H9 (cell line): Measurements from ENCODE around the gene PTPN23. TPM values are rescaled to one million over a fixed set of nuclear protein-coding genes. Genes with fewer than 3 reads are reported as not detected.

ENCODE experiments used
- DNase-seq: peaks from one replicate; pipeline ENCODE4 v3.0.0-alpha.2; 2017
- H2AFZ ChIP-seq: one replicate; pipeline ENCODE4 v1.6.1; 2013; ENCODE audit warnings: mild to moderate bottlenecking, low read length, control low read depth, moderate library complexity
- H2AK5ac ChIP-seq: 2 replicates; pipeline ENCODE4 v1.6.1; 2013; ENCODE audit warnings: low read length, control low read depth, mixed read lengths; ENCODE audit not compliant: insufficient read length
- H2BK120ac ChIP-seq: one replicate; pipeline ENCODE4 v1.6.1; 2013; ENCODE audit warnings: low read depth, mild to moderate bottlenecking, low read length, control low read depth, inconsistent platforms; ENCODE audit not compliant: poor library complexity, severe bottlenecking
- H2BK12ac ChIP-seq: 2 replicates; pipeline ENCODE4 v1.6.1; 2013; ENCODE audit warnings: low read length, control low read depth, mixed read lengths, low read depth; ENCODE audit not compliant: insufficient read length
- H2BK15ac ChIP-seq: 2 replicates; pipeline ENCODE4 v1.6.1; 2013; ENCODE audit warnings: low read depth, low read length, control low read depth
- H2BK20ac ChIP-seq: one replicate; pipeline ENCODE4 v1.6.1; 2013; ENCODE audit warnings: low read depth, mild to moderate bottlenecking, low read length, control low read depth, inconsistent platforms; ENCODE audit not compliant: poor library complexity, severe bottlenecking
- H2BK5ac ChIP-seq: 2 replicates; pipeline ENCODE4 v1.6.1; 2013; ENCODE audit warnings: low read length, control low read depth, mixed read lengths; ENCODE audit not compliant: insufficient read length
- H3K14ac ChIP-seq: 2 replicates; pipeline ENCODE4 v1.6.1; 2013; ENCODE audit warnings: low read length, control low read depth; ENCODE audit not compliant: insufficient read depth
- H3K18ac ChIP-seq: 2 replicates; pipeline ENCODE4 v1.6.1; 2013; ENCODE audit warnings: low read depth, mild to moderate bottlenecking, mixed read lengths, low read length, control low read depth; ENCODE audit not compliant: insufficient read length
- H3K23ac ChIP-seq: 2 replicates; pipeline ENCODE4 v1.6.1; 2013; ENCODE audit warnings: low read length, control low read depth, mixed read lengths, low read depth; ENCODE audit not compliant: insufficient read length
- H3K23me2 ChIP-seq: 2 replicates; pipeline ENCODE4 v1.6.1; 2013; ENCODE audit warnings: low read depth, mild to moderate bottlenecking, mixed read lengths, low read length, control low read depth; ENCODE audit not compliant: insufficient read length, poor library complexity, severe bottlenecking
- H3K27ac ChIP-seq: 2 replicates; pipeline ENCODE4 v1.5.1; 2013; ENCODE audit warnings: low read length, control low read depth, mixed read lengths, low read depth; ENCODE audit not compliant: insufficient read length
- H3K27me3 ChIP-seq: 2 replicates; pipeline ENCODE4 v1.6.1; 2013; ENCODE audit warnings: low read length, control low read depth, inconsistent platforms; ENCODE audit not compliant: insufficient read depth
- H3K4ac ChIP-seq: 2 replicates; pipeline ENCODE4 v1.6.1; 2013; ENCODE audit warnings: low read depth, mild to moderate bottlenecking, control low read depth, inconsistent platforms, low read length, moderate library complexity
- H3K4me1 ChIP-seq: 2 replicates; pipeline ENCODE4 v1.6.1; 2013; ENCODE audit warnings: low read length, control low read depth, inconsistent platforms; ENCODE audit not compliant: insufficient read depth
- H3K4me2 ChIP-seq: 2 replicates; pipeline ENCODE4 v1.6.1; 2013; ENCODE audit warnings: low read length, control low read depth, mixed read lengths; ENCODE audit not compliant: insufficient read length, insufficient read depth
- H3K56ac ChIP-seq: 2 replicates; pipeline ENCODE4 v1.6.1; 2013; ENCODE audit warnings: low read depth, mild to moderate bottlenecking, mixed read lengths, low read length, control low read depth; ENCODE audit not compliant: insufficient read length
- H3K79me1 ChIP-seq: 2 replicates; pipeline ENCODE4 v1.6.1; 2013; ENCODE audit warnings: low read depth, mild to moderate bottlenecking, moderate library complexity, low read length, control low read depth, inconsistent platforms; ENCODE audit not compliant: insufficient read depth, poor library complexity, severe bottlenecking
- H3K79me2 ChIP-seq: 2 replicates; pipeline ENCODE4 v1.6.1; 2013; ENCODE audit warnings: low read length, control low read depth, inconsistent platforms; ENCODE audit not compliant: insufficient read depth
- H3K9ac ChIP-seq: 2 replicates; pipeline ENCODE4 v1.6.1; 2013; ENCODE audit warnings: low read length, control low read depth, mixed read lengths; ENCODE audit not compliant: insufficient read length; ENCODE audit errors: extremely low read depth
- H3K9me3 ChIP-seq: one replicate; pipeline ENCODE4 v1.6.1; 2013; ENCODE audit warnings: low read depth, low read length, inconsistent platforms; ENCODE audit not compliant: control insufficient read depth
- H3T11ph ChIP-seq: one replicate; pipeline ENCODE4 v1.6.1; 2013; ENCODE audit warnings: mild to moderate bottlenecking, low read length, control low read depth, inconsistent platforms
- H4K20me1 ChIP-seq: one replicate; pipeline ENCODE4 v1.6.1; 2013; ENCODE audit not compliant: control insufficient read depth, insufficient read length, insufficient read depth
- H4K5ac ChIP-seq: 2 replicates; pipeline ENCODE4 v1.6.1; 2013; ENCODE audit warnings: low read depth, mild to moderate bottlenecking, mixed read lengths, low read length, control low read depth; ENCODE audit not compliant: insufficient read length
- H4K8ac ChIP-seq: replicated peaks from 2 replicates; pipeline ENCODE4 v1.6.1; 2013; ENCODE audit warnings: low read length, control low read depth, mixed read lengths, low read depth; ENCODE audit not compliant: insufficient read length
- H4K91ac ChIP-seq: 2 replicates; pipeline ENCODE4 v1.6.1; 2013; ENCODE audit warnings: low read depth, mild to moderate bottlenecking, moderate library complexity, mixed read lengths, low read length, control low read depth; ENCODE audit not compliant: insufficient read length
- H3K27ac Mint-ChIP-seq, 3 experiments: 2 replicates in 2 of 3; 3 replicates in 1 of 3; pipeline ENCODE4 v1.8.0; 2020 to 2021; ENCODE audit warnings: mixed read lengths in 3 of 3, mild to moderate bottlenecking in 1 of 3, moderate library complexity in 1 of 3
- H3K27me3 Mint-ChIP-seq: 2 replicates; pipeline ENCODE4 v1.8.0; 2021; ENCODE audit warnings: low read depth, mild to moderate bottlenecking, moderate library complexity, mixed read lengths
- H3K36me3 Mint-ChIP-seq, 3 experiments: 2 replicates in 2 of 3; 3 replicates in 1 of 3; pipeline ENCODE4 v1.8.0; 2020 to 2021; ENCODE audit warnings: low read depth in 3 of 3, mixed read lengths in 3 of 3; ENCODE audit not compliant: insufficient read depth in 1 of 3
- H3K4me1 Mint-ChIP-seq, 2 experiments: 2 replicates each; pipeline ENCODE4 v1.8.0; 2020; ENCODE audit warnings: mixed read lengths in 2 of 2
- H3K4me3 Mint-ChIP-seq, 2 experiments: 2 replicates in 1 of 2; 3 replicates in 1 of 2; pipeline ENCODE4 v1.8.0; 2020 to 2021; ENCODE audit warnings: mild to moderate bottlenecking in 2 of 2, mixed read lengths in 2 of 2, moderate library complexity in 1 of 2
- H3K9me3 Mint-ChIP-seq, 2 experiments: 2 replicates in 1 of 2; 3 replicates in 1 of 2; pipeline ENCODE4 v1.8.0; 2020; ENCODE audit warnings: mild to moderate bottlenecking in 2 of 2, mixed read lengths in 2 of 2, moderate library complexity in 1 of 2
- WGBS: extraction: QIAGEN DNeasy Blood & Tissue Kit; methylation state at CpG from one replicate; pipeline ENCODE4 v1.1.7; 2013; ENCODE audit warnings: missing lambda C conversion rate, low lambda C conversion rate, mixed read lengths; ENCODE audit not compliant: insufficient read length; ENCODE audit errors: extremely low coverage; 5-methylcytosine and 5-hydroxymethylcytosine counted together
- total RNA-seq: library from RNA; stranded (reverse); gene quantifications from 2 replicates; pipeline ENCODE4 v1.2.1, GENCODE V29; 2021
- TF ChIP-seq, protein P1 (sequence below): fragments of 200-600 bp; sonication (generic); conservative IDR thresholded peaks from 3 replicates; pipeline ENCODE4 v1.8.0; 2021; ENCODE audit warnings: antibody characterized with exemption, mild to moderate bottlenecking

The PTPN23 gene
- total RNA-seq, 1 experiment from 2014 or later: 42.2 TPM

GRCh38 chr3:47444103-47444502, 63.3 kb downstream of the PTPN23 start:
- Mint-ChIP-seq H3K36me3 (peaks cover 14 to 45% (median 36%) of the 10 kb centered on the region in 3 experiments), H3K4me1 (peaks cover 13 to 14% of the 10 kb centered on the region in 2 experiments), H3K4me3 (no peak overlapping the region), H3K27ac (peak overlapping the region in 2 of 3 experiments; percentile 80 to 84; a peak in 4 of 7 replicates), H3K27me3 (no peaks in the 10 kb centered on the region), H3K9me3 (no peaks in the 10 kb centered on the region)
- H2AFZ ChIP-seq: no peak overlapping the region
- no peaks in the 10 kb centered on the region for H3K27me3 ChIP-seq
- H3K18ac ChIP-seq: no peak overlapping the region
- WGBS: no CpG with 5 or more reads among the region's 5 CpGs
- H3K27ac ChIP-seq: no peak overlapping the region
- no peak overlapping the region for H4K91ac ChIP-seq
- no peak overlapping the region for H2AK5ac ChIP-seq
- H2BK20ac ChIP-seq: no peak overlapping the region
- H4K20me1 ChIP-seq: peaks cover 3% of the 10 kb centered on the region
- no peak for DNase-seq
- H3K4me2 ChIP-seq: no peak overlapping the region
- no peaks in the 10 kb centered on the region; the same call in 1 of the 2 replicates for H3K79me2 ChIP-seq
- H2BK5ac ChIP-seq: no peak overlapping the region
- H3K9ac ChIP-seq: no peak overlapping the region
- no peak overlapping the region for H2BK120ac ChIP-seq
- H3K9me3 ChIP-seq: no peaks in the 10 kb centered on the region
- H2BK15ac ChIP-seq: no peak overlapping the region
- H3K14ac ChIP-seq: no peak overlapping the region
- H2BK12ac ChIP-seq: no peak overlapping the region
- H3K23me2 ChIP-seq: no peaks in the 10 kb centered on the region
- H3K56ac ChIP-seq: no peak overlapping the region
- H3K23ac ChIP-seq: no peak overlapping the region
- no peak overlapping the region for H4K8ac ChIP-seq
- H3T11ph ChIP-seq: no peak overlapping the region
- H3K79me1 ChIP-seq: peaks cover 3% of the 10 kb centered on the region
- H3K4me1 ChIP-seq: no peaks in the 10 kb centered on the region
- no peak overlapping the region for H3K4ac ChIP-seq
- TF ChIP-seq, protein P1, sequence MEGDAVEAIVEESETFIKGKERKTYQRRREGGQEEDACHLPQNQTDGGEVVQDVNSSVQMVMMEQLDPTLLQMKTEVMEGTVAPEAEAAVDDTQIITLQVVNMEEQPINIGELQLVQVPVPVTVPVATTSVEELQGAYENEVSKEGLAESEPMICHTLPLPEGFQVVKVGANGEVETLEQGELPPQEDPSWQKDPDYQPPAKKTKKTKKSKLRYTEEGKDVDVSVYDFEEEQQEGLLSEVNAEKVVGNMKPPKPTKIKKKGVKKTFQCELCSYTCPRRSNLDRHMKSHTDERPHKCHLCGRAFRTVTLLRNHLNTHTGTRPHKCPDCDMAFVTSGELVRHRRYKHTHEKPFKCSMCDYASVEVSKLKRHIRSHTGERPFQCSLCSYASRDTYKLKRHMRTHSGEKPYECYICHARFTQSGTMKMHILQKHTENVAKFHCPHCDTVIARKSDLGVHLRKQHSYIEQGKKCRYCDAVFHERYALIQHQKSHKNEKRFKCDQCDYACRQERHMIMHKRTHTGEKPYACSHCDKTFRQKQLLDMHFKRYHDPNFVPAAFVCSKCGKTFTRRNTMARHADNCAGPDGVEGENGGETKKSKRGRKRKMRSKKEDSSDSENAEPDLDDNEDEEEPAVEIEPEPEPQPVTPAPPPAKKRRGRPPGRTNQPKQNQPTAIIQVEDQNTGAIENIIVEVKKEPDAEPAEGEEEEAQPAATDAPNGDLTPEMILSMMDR: no peak
- H4K5ac ChIP-seq: no peak overlapping the region
